Epithelial cell of esophagus (primary cell): ENCODE measurements around the gene PRPS1L1.
A peak's percentile ranks its signal among the peaks of the same experiment; 100 is the strongest.

Experiments used
- DNase-seq: peaks from one replicate; pipeline ENCODE4 v3.0.0; 2010; ENCODE audit warnings: low read depth
- H3K4me3 ChIP-seq: 2 replicates; pipeline ENCODE4 v1.5.1; 2011; ENCODE audit warnings: mild to moderate bottlenecking, low read length, control low read depth
- CTCF ChIP-seq: IDR thresholded peaks from 2 replicates; pipeline ENCODE4 v1.5.1; 2011; ENCODE audit warnings: low read depth, mild to moderate bottlenecking, low read length, control low read depth, inconsistent platforms; ENCODE audit not compliant: insufficient read depth; ENCODE audit errors: missing control alignments

The PRPS1L1 gene

DNA sequence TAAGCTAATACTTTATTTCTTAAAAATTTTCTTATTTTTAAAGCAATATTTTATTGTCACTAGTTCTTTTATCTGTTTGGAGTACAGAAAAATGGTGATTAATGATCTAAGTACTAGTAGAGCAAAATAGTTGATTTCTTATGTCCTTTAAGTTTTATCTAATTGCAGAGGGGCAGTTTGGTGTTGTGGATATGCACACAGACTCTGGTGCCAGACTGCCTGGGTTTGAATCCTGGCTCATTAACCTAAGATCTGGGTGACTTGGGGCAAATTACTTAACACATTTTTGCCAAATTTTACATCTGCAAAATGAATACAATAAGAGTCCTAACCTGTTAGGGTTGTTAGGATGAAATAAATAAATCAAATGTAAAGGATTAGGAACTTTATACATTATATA lies 10.7 kb upstream of the PRPS1L1 start:
- no peak for DNase-seq
- H3K4me3 ChIP-seq = no peak overlapping the region
- TF ChIP-seq CTCF = no peak

GRCh38 chr7:18037609-18038008 lies 10.0 kb upstream of the PRPS1L1 start:
- DNase-seq = no peak
- TF ChIP-seq CTCF = no peak
- no peak overlapping the region for H3K4me3 ChIP-seq

DNA sequence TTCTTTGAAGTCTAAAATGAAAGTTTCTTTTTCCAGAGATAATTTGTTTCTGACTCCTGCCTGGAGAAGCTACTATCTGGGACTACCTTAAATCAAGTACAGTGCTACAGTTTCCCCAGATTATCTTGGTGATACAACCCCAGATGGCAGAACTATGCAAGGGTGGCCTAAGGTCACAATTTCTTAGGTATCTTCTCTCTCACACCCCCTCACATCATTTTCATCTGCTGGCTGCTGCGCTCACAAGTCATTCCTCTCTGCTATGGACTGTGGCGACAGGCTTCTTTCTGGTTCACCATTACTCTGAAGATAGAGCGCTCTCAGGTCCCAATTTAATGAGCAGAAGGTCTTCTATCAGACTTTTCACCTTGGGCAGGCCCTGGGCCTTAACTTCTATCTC lies 9.1 kb upstream of the PRPS1L1 start:
- DNase-seq = no peak
- TF ChIP-seq CTCF = no peak
- no peak overlapping the region for H3K4me3 ChIP-seq

GRCh38 chr7:18030758-18031157 lies 3.1 kb upstream of the PRPS1L1 start:
- no peak for TF ChIP-seq CTCF
- H3K4me3 ChIP-seq = no peak overlapping the region
- DNase-seq = no peak

- peak; percentile 14 for DNase-seq
- TF ChIP-seq CTCF = no peak
- no peak overlapping the region for H3K4me3 ChIP-seq
These were observed 7.4 kb downstream of the PRPS1L1 start for GRCh38 chr7:18020138-18020715.

DNA sequence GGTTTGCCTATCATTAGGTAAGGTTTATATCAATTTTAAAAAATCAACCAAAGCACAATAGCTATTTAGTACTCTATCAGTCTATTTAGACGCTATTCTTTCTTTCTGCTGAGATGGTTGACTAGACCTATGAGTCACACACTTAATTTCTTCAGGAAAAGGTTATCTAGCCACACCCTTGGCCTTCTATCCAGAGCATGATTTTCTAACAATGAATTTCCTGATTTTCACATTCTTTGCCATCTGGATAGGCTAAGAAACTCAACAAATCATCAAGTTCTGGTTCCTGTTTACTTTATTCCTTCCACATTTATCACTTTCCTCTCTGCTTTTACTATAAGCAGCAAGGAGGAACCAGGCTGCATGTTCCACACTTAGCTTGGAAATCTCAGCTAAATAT lies 8.1 kb downstream of the PRPS1L1 start:
- no peak for TF ChIP-seq CTCF
- DNase-seq = peak; percentile 61
- H3K4me3 ChIP-seq = no peak overlapping the region
